ENCODE results near the gene OTULINL.

OTULINL gene

DNA sequence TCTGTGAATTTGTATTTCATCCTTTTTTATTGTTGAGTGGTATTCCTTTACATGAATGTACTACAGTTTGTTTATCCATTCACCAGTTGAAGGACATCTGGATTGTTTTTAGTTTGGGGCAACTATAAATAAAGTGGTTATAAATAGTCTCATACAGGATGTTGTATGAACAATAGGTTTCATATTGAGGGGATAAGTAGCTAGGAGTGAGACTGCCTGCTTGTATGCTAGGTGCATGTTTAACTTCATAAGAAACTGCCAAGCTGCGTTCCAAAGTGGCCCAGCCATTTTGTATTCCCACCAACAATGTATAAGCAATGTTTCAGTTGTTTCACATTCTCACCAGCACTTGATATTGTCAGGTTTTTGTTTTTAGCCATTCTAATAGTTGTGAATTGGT, 21.5 kb downstream of the OTULINL start:
- no peak for DNase-seq

DNA sequence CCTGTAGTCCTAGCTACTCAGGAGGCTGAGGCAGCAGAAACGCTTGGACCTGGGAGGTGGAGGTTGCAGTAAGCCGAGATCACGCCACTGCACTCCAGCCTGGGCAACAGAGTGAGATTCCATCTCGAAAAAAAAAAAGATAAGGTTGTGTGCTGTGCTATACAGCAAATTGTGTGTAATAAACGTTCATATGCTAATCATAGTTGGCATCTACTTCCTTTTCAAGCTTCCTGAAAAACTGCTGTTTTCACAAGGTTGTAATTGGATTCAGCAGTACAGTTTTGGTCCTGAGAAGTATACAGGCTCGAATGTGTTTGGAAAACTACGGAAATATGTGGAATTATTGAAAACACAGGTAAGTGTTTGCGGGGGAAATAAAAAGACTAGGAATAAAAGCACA, 25.5 kb downstream of the OTULINL start:
- no peak for DNase-seq

DNA sequence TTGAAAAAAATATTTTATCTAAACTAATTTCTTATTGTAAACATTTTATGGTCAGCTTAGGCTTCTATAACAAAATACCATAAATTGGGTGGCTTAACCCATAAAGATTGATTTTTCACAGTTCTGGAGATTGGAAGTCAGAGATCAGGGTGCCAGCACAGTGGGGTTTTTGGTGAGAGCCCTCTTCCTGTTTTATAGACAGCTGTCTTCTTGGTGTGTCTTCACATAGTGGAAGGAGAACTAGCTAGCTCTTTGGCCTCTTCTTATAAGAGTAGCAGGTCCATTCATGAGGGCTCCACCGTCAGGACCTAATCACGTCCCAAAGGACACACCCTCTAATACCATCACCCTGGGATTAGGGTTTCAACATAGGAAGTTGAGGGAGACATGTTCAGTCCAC, 26.6 kb downstream of the OTULINL start:
- no peak for DNase-seq

DNA sequence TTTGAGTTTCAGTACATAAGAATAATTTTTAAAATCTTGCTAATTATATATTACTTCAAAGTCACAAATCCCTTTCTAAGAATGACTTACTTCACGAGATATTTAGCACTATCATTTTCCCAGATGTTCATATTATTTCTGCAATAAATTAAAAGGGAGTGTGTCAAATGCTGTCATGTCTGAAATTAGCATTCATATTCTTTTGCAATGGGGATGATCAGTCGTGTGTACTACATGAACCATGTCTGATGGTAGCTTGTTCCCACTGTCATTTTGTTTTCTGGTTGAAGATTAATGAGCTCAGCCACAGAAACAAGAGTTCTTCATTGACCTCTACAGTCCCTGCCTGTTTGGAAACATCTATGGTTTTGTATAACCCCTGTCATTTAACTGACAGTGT, 30.1 kb downstream of the OTULINL start:
- DNase-seq = no peak

DNA sequence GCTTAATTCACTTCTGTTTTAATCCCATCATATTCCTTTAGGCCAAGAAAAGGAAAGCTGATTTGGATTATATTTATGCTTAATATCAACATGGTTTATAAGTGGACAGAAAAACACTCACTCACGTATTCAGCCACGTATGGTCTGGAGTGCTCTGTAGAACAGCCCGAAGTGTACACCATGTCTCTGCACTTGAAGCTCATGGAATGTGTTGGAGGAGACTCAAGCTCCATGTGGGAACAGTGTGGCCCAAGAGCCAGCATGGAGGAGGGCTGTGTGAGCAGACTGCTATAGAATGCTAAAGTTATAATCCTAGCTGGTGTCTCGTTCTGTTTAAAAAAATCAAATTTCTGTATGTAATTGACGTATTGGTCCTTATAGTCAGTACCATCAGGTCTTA, 32.9 kb downstream of the OTULINL start:
- no peak for DNase-seq

DNA sequence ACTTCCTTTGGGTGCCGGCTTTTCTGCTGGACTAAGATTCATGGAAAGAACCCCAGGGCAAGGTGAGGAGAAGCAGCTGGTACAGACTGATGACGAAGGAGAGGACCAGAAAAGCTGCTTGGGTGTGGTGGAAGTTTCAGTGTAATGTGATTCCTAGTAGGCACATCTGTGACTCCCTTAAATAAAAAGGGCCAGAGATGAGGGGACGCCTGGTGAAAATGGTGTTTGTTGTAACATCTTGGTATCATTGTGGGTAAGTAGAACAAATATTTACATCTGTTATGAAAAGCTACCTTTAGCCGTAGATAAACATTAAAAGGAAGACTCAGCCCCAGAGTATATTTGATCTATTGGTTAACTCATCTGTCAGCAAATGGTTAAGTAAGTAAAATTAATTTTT, 33.8 kb downstream of the OTULINL start:
- DNase-seq = no peak

DNA sequence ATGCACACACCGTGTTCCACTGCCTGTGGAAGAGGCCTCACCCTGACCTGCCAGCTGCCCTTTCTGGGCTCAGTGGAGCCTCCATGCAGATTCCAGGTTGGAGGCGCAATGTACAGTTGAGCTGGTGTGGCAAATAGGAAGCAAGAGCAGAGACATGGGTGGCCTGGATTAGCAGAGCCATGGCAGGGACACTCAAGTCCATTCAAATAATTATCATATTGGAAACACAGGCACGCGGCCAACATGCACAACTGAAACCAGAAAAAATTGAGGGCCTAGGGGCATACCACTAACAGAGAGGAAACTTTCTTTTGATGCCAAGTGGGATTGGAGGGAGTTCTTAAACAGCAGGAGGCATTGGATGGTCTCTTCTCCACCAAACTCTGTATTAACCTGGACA, 35.8 kb downstream of the OTULINL start:
- no peak for DNase-seq

DNA sequence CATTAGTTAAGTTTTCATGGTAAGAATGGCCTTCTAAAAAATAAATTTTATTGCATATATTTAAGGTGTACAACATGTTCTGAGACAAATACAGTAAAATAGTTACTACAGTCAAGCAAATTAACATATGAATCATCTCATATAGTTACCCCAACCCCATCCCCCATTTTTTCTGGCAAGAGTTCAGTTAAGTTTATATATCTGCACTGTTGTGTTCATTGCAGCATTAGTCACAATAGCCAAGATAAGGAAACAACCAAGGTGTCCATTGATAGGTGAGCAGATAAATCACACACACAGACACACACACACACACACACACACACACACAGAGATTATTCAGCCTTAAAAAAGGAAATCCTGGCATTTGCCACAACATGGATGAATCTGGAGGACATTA, 45.7 kb downstream of the OTULINL start:
- no peak for DNase-seq

DNA sequence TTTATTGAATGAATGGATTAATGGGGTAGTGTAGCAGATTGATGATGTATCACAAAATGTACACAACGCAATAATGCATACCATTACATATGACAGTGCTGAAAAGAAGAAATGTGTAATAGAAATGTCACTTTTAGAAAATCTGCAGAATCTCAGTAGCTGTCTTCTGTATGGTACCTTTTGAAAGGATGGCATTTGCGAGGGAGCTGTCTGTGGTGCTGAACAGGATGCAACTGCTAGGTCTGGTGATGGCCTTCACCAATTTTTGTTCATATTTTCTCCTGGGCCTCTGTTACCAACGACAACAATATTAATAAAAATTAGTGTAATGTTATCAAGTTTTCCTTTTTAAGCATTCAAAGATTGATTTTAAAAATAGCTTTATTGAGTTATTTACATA, 46.8 kb downstream of the OTULINL start:
- DNase-seq = peak; percentile 49 to 51

DNA sequence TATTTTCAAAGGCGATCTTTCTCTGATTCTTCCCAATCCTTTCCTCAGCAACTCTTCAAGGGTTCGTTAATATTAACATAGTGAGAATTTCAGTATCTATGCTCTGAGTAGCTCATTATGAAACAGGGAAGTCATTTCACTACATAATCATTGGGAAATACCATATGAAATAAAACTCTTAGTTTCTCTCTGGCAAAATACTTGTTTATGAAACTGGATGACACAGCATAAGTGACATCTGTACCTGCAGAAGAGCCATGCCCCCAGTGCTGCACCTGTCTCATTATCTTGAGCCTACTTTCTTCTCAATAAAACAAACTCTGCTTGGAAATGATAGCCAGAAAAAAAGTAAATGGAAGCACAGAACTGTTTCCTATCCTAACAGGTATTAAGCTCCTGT, 49.1 kb downstream of the OTULINL start:
- no peak for DNase-seq

DNA sequence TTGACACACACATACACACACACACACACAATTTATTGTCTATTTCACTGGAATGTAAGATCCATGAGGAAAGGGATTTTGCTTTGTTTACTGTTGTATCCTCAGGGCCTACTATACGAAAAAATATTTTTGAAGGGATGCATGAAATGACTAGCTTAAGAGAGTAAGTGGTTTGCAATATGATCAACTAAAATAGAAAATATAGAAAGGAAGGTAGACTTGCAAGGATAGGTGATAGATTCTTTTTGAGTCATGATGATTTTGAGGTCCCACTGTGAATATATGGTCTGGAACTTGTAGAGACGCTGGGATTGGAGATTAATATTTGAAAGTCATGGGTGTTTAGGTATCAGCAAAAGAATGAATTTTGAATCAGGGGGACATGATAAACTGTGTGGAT, 54.1 kb downstream of the OTULINL start:
- no peak for DNase-seq

DNA sequence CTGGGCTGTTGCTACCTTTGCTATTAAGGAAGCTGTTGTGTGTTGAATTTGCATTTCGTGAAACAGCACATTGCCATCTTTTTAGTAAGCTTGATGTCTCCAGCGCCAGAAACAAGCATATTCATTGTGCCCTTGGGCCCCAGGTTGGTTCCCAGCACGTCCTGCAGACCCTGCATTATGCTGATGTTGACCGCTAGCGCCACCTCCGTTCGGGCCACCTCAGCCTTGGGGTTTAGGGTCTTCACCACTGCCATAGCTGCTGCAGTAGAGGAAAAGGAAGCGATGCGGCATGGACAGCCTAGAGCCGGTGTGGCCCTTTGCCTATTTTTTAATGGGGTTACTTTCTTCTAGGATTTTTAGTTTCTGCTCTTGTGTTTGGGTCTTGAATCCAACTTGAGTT, 59.2 kb downstream of the OTULINL start:
- no peak for DNase-seq

DNA sequence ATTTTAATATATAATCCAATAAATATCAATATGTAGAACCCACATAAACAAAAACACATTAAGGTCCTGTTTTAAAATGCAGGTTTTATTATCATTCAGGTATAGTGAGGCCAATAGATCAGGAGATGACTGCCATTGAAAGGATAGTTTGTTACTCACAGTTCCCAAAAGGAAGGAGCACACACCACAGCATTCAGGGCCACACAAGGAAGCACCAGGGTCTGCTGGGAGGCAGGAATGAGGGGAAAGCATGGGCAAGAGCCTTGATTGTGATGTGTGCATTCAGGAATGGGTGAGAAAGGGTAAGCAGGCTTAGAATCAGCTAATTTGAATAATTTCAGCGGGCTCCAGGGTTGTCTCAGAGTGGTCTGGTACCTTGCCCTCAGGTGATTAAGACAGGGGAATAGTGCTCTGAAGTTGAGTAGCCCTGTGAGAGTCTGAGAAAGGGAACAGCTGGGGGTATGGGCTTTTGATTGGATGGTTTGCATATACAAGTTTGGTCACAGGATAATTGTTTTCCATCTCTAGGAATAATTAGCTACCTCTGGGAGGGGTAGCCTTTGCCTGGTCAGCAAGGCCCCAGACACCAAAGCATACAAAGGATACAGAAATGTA, 63.1 kb downstream of the OTULINL start:
- no peak for DNase-seq

DNA sequence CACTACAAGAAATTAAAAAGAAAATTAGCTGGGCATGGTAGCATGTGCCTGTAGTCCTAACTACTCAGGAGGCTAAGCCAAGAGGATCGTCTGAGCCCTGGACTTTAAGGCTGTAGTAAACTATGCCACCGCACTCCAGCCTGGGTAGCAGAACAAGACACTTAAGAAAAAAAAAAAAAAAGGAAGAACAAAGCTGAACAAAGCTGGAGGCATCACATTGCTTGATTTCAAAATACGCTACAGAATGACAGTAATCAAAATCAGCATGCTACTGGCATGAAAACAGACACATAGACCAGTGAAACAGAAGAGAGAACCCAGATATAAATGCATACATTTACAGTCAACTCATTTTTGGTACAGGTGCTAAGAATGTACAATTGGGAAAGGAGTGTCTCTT, 68.5 kb downstream of the OTULINL start:
- DNase-seq = no peak

DNA sequence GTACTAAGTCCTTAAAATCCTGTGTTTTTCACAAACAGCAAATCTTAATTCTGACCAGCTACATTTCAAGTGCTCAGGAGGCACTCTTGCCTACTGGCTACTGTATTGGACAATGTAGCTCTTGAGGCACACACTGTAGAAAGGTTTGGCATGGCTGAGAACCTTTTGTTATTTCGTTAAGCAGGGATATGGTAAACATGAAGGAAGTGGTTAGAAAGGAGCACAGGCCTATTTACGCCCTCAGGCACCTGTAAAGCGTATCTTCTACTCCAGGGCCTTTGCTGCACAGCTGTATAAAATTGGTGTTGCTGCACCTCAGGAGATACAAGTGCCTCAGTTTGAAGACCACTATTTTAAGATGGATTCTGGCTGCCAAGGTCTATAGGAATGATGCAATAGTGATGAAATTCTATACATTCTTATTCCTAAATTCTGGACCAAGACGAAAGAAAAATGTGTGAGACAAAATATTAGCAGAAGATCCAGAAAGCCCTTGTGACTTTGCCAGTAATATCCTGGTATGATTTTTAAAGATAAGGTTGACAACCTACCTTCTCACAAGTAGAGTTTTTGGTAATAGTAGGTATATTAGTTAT, 73.7 kb downstream of the OTULINL start:
- no peak for DNase-seq

DNA sequence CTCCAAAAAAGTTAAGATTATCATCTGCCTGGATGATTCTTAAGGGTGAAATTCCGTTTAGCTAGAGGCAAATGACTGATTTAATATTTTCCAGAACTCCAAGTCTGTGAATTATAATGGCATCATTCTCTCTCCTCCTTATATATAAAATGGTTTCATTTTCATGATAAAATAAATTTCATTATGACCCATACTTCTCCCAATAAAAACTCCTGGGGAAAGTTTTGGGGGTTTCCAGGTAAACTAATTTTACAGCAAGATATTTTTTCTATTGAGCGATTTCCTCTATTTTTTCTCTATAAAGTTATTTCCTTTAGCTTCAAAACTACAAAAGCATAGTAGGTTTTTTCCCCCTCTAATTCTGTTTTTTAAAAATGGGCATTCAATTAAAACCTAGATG, 75.3 kb downstream of the OTULINL start:
- DNase-seq = no peak

DNA sequence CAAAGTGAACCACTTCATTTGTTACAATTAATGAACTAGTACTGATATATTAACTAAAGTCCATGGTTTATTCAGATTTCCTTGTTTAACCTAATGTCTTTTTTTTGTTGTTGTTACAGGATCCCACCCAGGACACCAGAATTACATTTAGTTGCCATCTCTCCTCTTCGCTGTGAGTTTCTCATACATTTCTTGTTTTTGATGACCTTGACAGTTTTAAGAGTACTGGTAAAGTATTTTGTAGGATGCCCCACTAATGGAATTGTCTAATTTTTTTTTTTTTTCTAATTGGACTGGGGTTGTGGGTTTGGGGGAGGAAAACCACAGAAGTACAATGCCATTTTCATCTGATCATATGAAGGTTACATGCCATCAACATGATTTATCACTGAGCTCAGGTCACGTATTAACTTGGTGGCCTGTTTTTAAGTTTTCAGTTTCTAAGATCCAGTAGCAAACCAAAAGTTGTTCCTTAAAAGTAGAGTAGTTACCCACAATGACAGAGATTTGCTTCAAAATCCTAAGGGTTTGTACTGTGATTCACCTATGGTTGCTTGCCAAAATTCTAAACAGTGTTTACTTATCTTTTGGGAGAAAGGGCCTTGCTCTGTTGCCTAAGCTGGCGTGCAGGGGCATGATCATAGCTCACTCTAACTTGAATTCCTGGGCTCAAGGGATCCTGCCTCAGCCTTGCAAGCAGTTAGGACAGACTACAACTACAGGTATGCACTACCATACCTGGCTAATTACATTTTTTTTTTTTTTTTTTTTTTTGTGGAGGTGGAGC, 78.4 kb downstream of the OTULINL start:
- no peak for DNase-seq

DNA sequence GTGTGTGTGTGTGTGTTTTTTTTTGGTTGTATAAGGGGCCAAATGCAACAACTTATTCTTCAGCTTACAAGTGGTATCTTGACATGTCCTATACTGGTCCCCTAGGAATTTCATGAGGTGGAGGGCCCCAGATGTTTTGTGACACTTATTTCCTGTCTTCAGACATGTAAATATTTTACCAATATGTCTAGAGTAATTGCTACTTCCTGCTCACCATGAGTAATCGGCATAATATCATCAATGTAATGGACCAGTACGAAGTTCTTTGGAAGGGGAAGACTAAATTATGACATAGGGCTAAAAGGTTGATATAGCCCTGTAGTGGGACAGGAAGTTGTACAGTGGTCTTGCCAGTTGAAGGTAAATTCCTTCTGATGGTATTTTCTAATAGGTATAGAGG, 79.2 kb downstream of the OTULINL start:
- no peak for DNase-seq

All from activated CD4-positive, alpha-beta T cell treated with anti-CD3 and anti-CD28 coated beads, Interleukin-2, amount 50 U/mL, for 4 hours (primary cell).